DMS 273 (cell line): ENCODE data around the gene PKP4.
"Not testable (repeated sequence)": the region's sequence is repeated elsewhere in the genome, so short reads cannot be mapped to it uniquely, and the experiment has no call there.

Source experiments
- DNase-seq: peaks from one replicate; lab custom pipeline; 2025; ENCODE audit not compliant: unreplicated experiment; lab: John Stamatoyannopoulos, UW

The PKP4 gene

GRCh38 chr2:158671360-158672245 lies 214.9 kb downstream of the PKP4 start:
- DNase-seq: no peak

GRCh38 chr2:158676295-158676694 lies 219.5 kb downstream of the PKP4 start:
- no peak for DNase-seq

- DNase-seq: no peak
Observed at GRCh38 chr2:158676696-158677095, 219.9 kb downstream of the PKP4 start.

GRCh38 chr2:158677542-158677941 lies 220.8 kb downstream of the PKP4 start:
- DNase-seq: no peak

- DNase-seq: no peak
Observed at GRCh38 chr2:158681816-158682215, 225.1 kb downstream of the PKP4 start.

- DNase-seq: no peak
Observed at GRCh38 chr2:158685646-158686045, 228.9 kb downstream of the PKP4 start.

GRCh38 chr2:158686210-158686691 lies 229.5 kb downstream of the PKP4 start:
- DNase-seq: no peak

- no peak for DNase-seq
Observed at GRCh38 chr2:158687315-158687714, 230.6 kb downstream of the PKP4 start.

- DNase-seq: no peak
Observed at GRCh38 chr2:158688721-158689120, 232.0 kb downstream of the PKP4 start.

- DNase-seq: no peak
Observed at GRCh38 chr2:158689391-158689790, 232.6 kb downstream of the PKP4 start.

GRCh38 chr2:158690823-158691222 lies 234.1 kb downstream of the PKP4 start:
- no peak for DNase-seq

- no peak for DNase-seq
Observed at GRCh38 chr2:158691619-158692018, 234.9 kb downstream of the PKP4 start.

- no peak for DNase-seq
Observed at GRCh38 chr2:158692372-158693103, 235.8 kb downstream of the PKP4 start.

GRCh38 chr2:158693476-158693875 lies 236.7 kb downstream of the PKP4 start:
- no peak for DNase-seq

GRCh38 chr2:158695305-158695704 lies 238.6 kb downstream of the PKP4 start:
- no peak for DNase-seq

GRCh38 chr2:158695744-158696143 lies 239.0 kb downstream of the PKP4 start:
- not testable (repeated sequence) for DNase-seq

GRCh38 chr2:158699323-158699722 lies 242.6 kb downstream of the PKP4 start:
- no peak for DNase-seq

GRCh38 chr2:158701101-158701500 lies 244.3 kb downstream of the PKP4 start:
- no peak for DNase-seq

GRCh38 chr2:158702740-158703139 lies 246.0 kb downstream of the PKP4 start:
- DNase-seq: no peak

- DNase-seq: not testable (repeated sequence)
Observed at GRCh38 chr2:158704724-158705465, 248.1 kb downstream of the PKP4 start.

- no peak for DNase-seq
Observed at GRCh38 chr2:158712791-158713522, 256.2 kb downstream of the PKP4 start.
